GM23338 (cell line): Measurements from ENCODE around the gene PXDN. TPM values are rescaled to one million over a fixed set of nuclear protein-coding genes. Genes with fewer than 3 reads are reported as not detected.

Experiments used
- ATAC-seq: fragments of 200-7000 bp; cut with Tn5 transposase; 3 replicates; pipeline ENCODE4 v1.9.1; 2020
- DNase-seq: peaks from one replicate; pipeline ENCODE4 v3.0.0-alpha.2; 2015; ENCODE audit warnings: low spot score
- H2AFZ ChIP-seq: fragments of 200-600 bp; sonication (generic); 2 replicates; pipeline ENCODE4 v1.8.0; 2016; ENCODE audit warnings: antibody characterized with exemption, mild to moderate bottlenecking, moderate library complexity
- H3F3A ChIP-seq: fragments of 200-600 bp; sonication (generic); replicated peaks from 2 replicates; pipeline ENCODE4 v1.8.0; 2017; ENCODE audit warnings: antibody characterized with exemption, mixed run types, low read depth
- H3K27ac ChIP-seq: fragments of 200-600 bp; sonication (generic); 2 replicates; pipeline ENCODE4 v1.6.1; 2016; ENCODE audit warnings: low read depth
- H3K27me3 ChIP-seq: fragments of 200-600 bp; sonication (generic); 2 replicates; pipeline ENCODE4 v1.8.0; 2016; ENCODE audit warnings: mild to moderate bottlenecking, mixed run types, moderate library complexity; ENCODE audit not compliant: insufficient read depth
- H3K36me3 ChIP-seq: fragments of 200-600 bp; sonication (generic); 2 replicates; pipeline ENCODE4 v1.8.0; 2016; ENCODE audit warnings: mild to moderate bottlenecking; ENCODE audit not compliant: insufficient read depth
- H3K4me1 ChIP-seq: fragments of 200-600 bp; sonication (generic); 2 replicates; pipeline ENCODE4 v1.8.0; 2016; ENCODE audit warnings: mild to moderate bottlenecking, moderate library complexity; ENCODE audit not compliant: insufficient read depth
- H3K4me2 ChIP-seq: fragments of 200-600 bp; sonication (generic); 2 replicates; pipeline ENCODE4 v1.7.1; 2017; ENCODE audit warnings: mixed run types
- H3K4me3 ChIP-seq: fragments of 200-600 bp; sonication (generic); 2 replicates; pipeline ENCODE4 v1.6.1; 2016; ENCODE audit warnings: mixed run types
- H3K79me2 ChIP-seq: fragments of 200-600 bp; sonication (generic); replicated peaks from 2 replicates; pipeline ENCODE4 v1.8.0; 2017; ENCODE audit warnings: mild to moderate bottlenecking; ENCODE audit not compliant: insufficient read depth
- H3K9me2 ChIP-seq: fragments of 200-600 bp; sonication (generic); 2 replicates; pipeline ENCODE4 v1.8.0; 2017; ENCODE audit not compliant: insufficient read depth
- H4K20me1 ChIP-seq: fragments of 200-600 bp; sonication (generic); replicated peaks from 2 replicates; pipeline ENCODE4 v1.8.0; 2017; ENCODE audit warnings: mild to moderate bottlenecking; ENCODE audit not compliant: insufficient read depth
- H3K27ac Mint-ChIP-seq: 2 replicates; pipeline ENCODE4 v1.8.0; 2020; ENCODE audit warnings: inconsistent platforms, mild to moderate bottlenecking, moderate library complexity, mixed read lengths
- H3K27me3 Mint-ChIP-seq: 3 replicates; pipeline ENCODE4 v1.8.0; 2022; ENCODE audit warnings: low read depth, mild to moderate bottlenecking, moderate library complexity, mixed read lengths, inconsistent platforms; ENCODE audit not compliant: insufficient read depth, poor library complexity
- H3K36me3 Mint-ChIP-seq: 3 replicates; pipeline ENCODE4 v1.8.0; 2021; ENCODE audit warnings: low read depth, mild to moderate bottlenecking, inconsistent platforms, moderate library complexity, mixed read lengths
- H3K4me1 Mint-ChIP-seq: 3 replicates; pipeline ENCODE4 v1.8.0; 2020; ENCODE audit warnings: mild to moderate bottlenecking, inconsistent platforms, mixed read lengths
- H3K4me3 Mint-ChIP-seq: 3 replicates; pipeline ENCODE4 v1.8.0; 2021; ENCODE audit warnings: moderate library complexity, mild to moderate bottlenecking, inconsistent platforms, mixed read lengths
- H3K9me3 Mint-ChIP-seq: 3 replicates; pipeline ENCODE4 v1.8.0; 2020; ENCODE audit warnings: moderate library complexity, mild to moderate bottlenecking, inconsistent platforms, mixed read lengths
- CREB1 ChIP-seq: fragments of 250-450 bp; sonication (Bioruptor Pico); IDR thresholded peaks from 2 replicates; pipeline ENCODE4 v1.5.0; 2020; ENCODE audit warnings: low read depth, mild to moderate bottlenecking, moderate library complexity
- EZH2 ChIP-seq: fragments of 200-600 bp; sonication (generic); IDR thresholded peaks from one replicate; pipeline ENCODE4 v1.8.0; 2017; ENCODE audit warnings: antibody characterized with exemption, mild to moderate bottlenecking, low read depth; ENCODE audit not compliant: unreplicated experiment
- POLR2AphosphoS5 ChIP-seq: IDR thresholded peaks from 2 replicates; pipeline ENCODE4 v1.6.1; 2016; ENCODE audit warnings: antibody characterized with exemption, low read depth
- polyA plus RNA-seq: library from polyadenylated mRNA; unstranded; fragments of >200 nt; fragmentation: Nextera tagmentation; extraction: Ambion mirVana; gene quantifications from 2 replicates; pipeline ENCODE4 v1.2.1, GENCODE V29; 2016
- total RNA-seq: library from RNA; depleted of rRNA; stranded (reverse); fragments of >200 nt; shearing (Covaris generic); gene quantifications from 2 replicates; pipeline ENCODE4 v1.2.3, GENCODE V29; 2014
- TF ChIP-seq, protein P1 (sequence below), 2 experiments: fragments of 200-600 bp in 1 of 2; sonication (generic) in 1 of 2; conservative IDR thresholded peaks; 2 replicates each; pipeline versions ENCODE4 v1.5.1 to v1.6.1; 2016 to 2017; ENCODE audit warnings: antibody characterized with exemption in 2 of 2, low read depth in 2 of 2, mild to moderate bottlenecking in 2 of 2, moderate library complexity in 1 of 2
- TF ChIP-seq, protein P2 (sequence below): IDR thresholded peaks from one replicate; pipeline ENCODE4 v1.6.1; 2018; ENCODE audit warnings: antibody characterized with exemption; ENCODE audit not compliant: unreplicated experiment
- TF ChIP-seq, protein P3 (sequence below): fragments of 250-450 bp; sonication (Bioruptor Pico); IDR thresholded peaks from 2 replicates; pipeline ENCODE4 v1.5.0; 2020; ENCODE audit warnings: mild to moderate bottlenecking, moderate library complexity

Gene PXDN
- total and polyA plus RNA-seq, 2 experiments from 2014 or later: 42.2 to 225 TPM

DNA sequence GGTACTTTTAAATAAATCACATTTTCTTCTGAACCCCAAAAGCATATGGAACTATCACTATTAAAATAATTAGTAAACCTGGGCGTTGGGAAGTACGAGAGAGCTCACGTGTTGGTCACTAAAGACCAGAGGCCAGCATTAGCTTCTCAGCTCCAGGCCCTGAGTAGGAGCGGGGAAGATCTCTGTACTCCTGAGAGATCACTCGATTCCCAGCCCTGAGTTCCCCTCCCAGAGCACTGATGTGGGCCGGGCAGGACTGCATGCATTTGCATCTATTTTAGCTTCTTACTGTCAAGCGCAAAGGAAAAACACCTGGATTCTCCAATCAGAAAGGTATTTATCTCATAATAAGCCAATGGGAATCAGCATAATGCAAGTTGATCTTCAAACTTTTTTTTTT lies 6.2 kb downstream of the PXDN start:
- H3K4me1 ChIP-seq: peaks cover 18% of the 10 kb centered on the region; the same call in 1 of the 2 replicates
- H3K27me3 Mint-ChIP-seq: peaks cover 10% of the 10 kb centered on the region
- H3K9me2 ChIP-seq: no peaks in the 10 kb centered on the region
- H3K27ac ChIP-seq: no peak overlapping the region
- peaks cover 41% of the 10 kb centered on the region for H4K20me1 ChIP-seq
- H3K9me3 Mint-ChIP-seq: peaks cover 18% of the 10 kb centered on the region; the same call in 2 of the 3 replicates
- H3F3A ChIP-seq: no peaks in the 10 kb centered on the region
- peaks cover 28% of the 10 kb centered on the region for H3K4me1 Mint-ChIP-seq
- H2AFZ ChIP-seq: no peak overlapping the region
- H3K4me3 ChIP-seq: no peak overlapping the region
- no peak for ATAC-seq
- H3K27me3 ChIP-seq: no peaks in the 10 kb centered on the region
- peaks cover 99% of the 10 kb centered on the region for H3K79me2 ChIP-seq
- H3K4me2 ChIP-seq: no peak overlapping the region
- TF ChIP-seq POLR2AphosphoS5 (no peak), CREB1 (CRISPR knock-in tag) (no peak), EZH2 (no peak)
- TF ChIP-seq, protein P1, sequence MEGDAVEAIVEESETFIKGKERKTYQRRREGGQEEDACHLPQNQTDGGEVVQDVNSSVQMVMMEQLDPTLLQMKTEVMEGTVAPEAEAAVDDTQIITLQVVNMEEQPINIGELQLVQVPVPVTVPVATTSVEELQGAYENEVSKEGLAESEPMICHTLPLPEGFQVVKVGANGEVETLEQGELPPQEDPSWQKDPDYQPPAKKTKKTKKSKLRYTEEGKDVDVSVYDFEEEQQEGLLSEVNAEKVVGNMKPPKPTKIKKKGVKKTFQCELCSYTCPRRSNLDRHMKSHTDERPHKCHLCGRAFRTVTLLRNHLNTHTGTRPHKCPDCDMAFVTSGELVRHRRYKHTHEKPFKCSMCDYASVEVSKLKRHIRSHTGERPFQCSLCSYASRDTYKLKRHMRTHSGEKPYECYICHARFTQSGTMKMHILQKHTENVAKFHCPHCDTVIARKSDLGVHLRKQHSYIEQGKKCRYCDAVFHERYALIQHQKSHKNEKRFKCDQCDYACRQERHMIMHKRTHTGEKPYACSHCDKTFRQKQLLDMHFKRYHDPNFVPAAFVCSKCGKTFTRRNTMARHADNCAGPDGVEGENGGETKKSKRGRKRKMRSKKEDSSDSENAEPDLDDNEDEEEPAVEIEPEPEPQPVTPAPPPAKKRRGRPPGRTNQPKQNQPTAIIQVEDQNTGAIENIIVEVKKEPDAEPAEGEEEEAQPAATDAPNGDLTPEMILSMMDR (conservative IDR thresholded peaks at IDR 0.05; ENCODE audit: low read depth in 2 of 2): no peak
- TF ChIP-seq, protein P2, sequence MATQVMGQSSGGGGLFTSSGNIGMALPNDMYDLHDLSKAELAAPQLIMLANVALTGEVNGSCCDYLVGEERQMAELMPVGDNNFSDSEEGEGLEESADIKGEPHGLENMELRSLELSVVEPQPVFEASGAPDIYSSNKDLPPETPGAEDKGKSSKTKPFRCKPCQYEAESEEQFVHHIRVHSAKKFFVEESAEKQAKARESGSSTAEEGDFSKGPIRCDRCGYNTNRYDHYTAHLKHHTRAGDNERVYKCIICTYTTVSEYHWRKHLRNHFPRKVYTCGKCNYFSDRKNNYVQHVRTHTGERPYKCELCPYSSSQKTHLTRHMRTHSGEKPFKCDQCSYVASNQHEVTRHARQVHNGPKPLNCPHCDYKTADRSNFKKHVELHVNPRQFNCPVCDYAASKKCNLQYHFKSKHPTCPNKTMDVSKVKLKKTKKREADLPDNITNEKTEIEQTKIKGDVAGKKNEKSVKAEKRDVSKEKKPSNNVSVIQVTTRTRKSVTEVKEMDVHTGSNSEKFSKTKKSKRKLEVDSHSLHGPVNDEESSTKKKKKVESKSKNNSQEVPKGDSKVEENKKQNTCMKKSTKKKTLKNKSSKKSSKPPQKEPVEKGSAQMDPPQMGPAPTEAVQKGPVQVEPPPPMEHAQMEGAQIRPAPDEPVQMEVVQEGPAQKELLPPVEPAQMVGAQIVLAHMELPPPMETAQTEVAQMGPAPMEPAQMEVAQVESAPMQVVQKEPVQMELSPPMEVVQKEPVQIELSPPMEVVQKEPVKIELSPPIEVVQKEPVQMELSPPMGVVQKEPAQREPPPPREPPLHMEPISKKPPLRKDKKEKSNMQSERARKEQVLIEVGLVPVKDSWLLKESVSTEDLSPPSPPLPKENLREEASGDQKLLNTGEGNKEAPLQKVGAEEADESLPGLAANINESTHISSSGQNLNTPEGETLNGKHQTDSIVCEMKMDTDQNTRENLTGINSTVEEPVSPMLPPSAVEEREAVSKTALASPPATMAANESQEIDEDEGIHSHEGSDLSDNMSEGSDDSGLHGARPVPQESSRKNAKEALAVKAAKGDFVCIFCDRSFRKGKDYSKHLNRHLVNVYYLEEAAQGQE: no peak
- TF ChIP-seq, protein P3, sequence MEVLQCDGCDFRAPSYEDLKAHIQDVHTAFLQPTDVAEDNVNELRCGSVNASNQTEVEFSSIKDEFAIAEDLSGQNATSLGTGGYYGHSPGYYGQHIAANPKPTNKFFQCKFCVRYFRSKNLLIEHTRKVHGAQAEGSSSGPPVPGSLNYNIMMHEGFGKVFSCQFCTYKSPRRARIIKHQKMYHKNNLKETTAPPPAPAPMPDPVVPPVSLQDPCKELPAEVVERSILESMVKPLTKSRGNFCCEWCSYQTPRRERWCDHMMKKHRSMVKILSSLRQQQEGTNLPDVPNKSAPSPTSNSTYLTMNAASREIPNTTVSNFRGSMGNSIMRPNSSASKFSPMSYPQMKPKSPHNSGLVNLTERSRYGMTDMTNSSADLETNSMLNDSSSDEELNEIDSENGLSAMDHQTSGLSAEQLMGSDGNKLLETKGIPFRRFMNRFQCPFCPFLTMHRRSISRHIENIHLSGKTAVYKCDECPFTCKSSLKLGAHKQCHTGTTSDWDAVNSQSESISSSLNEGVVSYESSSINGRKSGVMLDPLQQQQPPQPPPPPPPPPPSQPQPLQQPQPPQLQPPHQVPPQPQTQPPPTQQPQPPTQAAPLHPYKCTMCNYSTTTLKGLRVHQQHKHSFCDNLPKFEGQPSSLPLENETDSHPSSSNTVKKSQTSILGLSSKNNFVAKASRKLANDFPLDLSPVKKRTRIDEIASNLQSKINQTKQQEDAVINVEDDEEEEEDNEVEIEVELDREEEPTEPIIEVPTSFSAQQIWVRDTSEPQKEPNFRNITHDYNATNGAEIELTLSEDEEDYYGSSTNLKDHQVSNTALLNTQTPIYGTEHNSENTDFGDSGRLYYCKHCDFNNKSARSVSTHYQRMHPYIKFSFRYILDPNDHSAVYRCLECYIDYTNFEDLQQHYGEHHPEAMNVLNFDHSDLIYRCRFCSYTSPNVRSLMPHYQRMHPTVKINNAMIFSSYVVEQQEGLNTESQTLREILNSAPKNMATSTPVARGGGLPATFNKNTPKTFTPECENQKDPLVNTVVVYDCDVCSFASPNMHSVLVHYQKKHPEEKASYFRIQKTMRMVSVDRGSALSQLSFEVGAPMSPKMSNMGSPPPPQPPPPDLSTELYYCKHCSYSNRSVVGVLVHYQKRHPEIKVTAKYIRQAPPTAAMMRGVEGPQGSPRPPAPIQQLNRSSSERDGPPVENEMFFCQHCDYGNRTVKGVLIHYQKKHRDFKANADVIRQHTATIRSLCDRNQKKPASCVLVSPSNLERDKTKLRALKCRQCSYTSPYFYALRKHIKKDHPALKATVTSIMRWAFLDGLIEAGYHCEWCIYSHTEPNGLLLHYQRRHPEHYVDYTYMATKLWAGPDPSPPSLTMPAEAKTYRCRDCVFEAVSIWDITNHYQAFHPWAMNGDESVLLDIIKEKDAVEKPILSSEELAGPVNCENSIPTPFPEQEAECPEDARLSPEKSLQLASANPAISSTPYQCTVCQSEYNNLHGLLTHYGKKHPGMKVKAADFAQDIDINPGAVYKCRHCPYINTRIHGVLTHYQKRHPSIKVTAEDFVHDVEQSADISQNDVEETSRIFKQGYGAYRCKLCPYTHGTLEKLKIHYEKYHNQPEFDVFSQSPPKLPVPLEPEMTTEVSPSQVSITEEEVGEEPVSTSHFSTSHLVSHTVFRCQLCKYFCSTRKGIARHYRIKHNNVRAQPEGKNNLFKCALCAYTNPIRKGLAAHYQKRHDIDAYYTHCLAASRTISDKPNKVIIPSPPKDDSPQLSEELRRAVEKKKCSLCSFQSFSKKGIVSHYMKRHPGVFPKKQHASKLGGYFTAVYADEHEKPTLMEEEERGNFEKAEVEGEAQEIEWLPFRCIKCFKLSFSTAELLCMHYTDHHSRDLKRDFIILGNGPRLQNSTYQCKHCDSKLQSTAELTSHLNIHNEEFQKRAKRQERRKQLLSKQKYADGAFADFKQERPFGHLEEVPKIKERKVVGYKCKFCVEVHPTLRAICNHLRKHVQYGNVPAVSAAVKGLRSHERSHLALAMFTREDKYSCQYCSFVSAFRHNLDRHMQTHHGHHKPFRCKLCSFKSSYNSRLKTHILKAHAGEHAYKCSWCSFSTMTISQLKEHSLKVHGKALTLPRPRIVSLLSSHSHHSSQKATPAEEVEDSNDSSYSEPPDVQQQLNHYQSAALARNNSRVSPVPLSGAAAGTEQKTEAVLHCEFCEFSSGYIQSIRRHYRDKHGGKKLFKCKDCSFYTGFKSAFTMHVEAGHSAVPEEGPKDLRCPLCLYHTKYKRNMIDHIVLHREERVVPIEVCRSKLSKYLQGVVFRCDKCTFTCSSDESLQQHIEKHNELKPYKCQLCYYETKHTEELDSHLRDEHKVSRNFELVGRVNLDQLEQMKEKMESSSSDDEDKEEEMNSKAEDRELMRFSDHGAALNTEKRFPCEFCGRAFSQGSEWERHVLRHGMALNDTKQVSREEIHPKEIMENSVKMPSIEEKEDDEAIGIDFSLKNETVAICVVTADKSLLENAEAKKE: no peak
- H3K4me3 Mint-ChIP-seq: no peak overlapping the region
- no peaks in the 10 kb centered on the region for H3K36me3 ChIP-seq
- no peak overlapping the region for H3K27ac Mint-ChIP-seq
- H3K36me3 Mint-ChIP-seq: peaks cover 43% of the 10 kb centered on the region
- DNase-seq: no peak
